ENCODE results near the gene CYTH2. TPM values are rescaled to one million over a fixed set of nuclear protein-coding genes. Genes with fewer than 3 reads are reported as not detected.
"Not testable (repeated sequence)": the region's sequence is repeated elsewhere in the genome, so short reads cannot be mapped to it uniquely, and the experiment has no call there.

CYTH2 gene
- total RNA-seq, 1 donor, result 66.2 TPM

- H3K79me2 ChIP-seq (ENCODE audit: insufficient read depth, low read length), result no peaks in the 10 kb centered on the region
- peak overlapping the region; percentile 83 for H2AFZ ChIP-seq (ENCODE audit: low read length)
Observed at GRCh38 chr19:48514123-48514458, 44.9 kb downstream of the CYTH2 start.

GRCh38 chr19:48516536-48516935, 47.4 kb downstream of the CYTH2 start:
- Histone ChIP-seq H3K27me3 (ENCODE audit: insufficient read depth, low read length) (peaks cover 20% of the 10 kb centered on the region), H3K9me3 (ENCODE audit: low read depth, low read length) (no peaks in the 10 kb centered on the region), H3K36me3 (ENCODE audit: insufficient read depth, low read length) (no peaks in the 10 kb centered on the region), H4K20me1 (ENCODE audit: insufficient read depth, low read length) (no peaks in the 10 kb centered on the region), H3K79me2 (ENCODE audit: insufficient read depth, low read length) (no peaks in the 10 kb centered on the region), H3K4me2 (ENCODE audit: insufficient read depth, low read length) (no peak overlapping the region), H3K27ac (ENCODE audit: low read depth, low read length) (no peak overlapping the region), H3K4me3 (ENCODE audit: insufficient read depth, low read length) (no peak overlapping the region), H2AFZ (ENCODE audit: low read length) (no peak overlapping the region), H3K4me1 (ENCODE audit: insufficient read depth, low read length) (no peaks in the 10 kb centered on the region)
- no peak for TF ChIP-seq CTCF (IDR thresholded peaks at IDR 0.05; ENCODE audit: extremely low read depth, low read depth, low read length)
- no peak for DNase-seq (ENCODE audit: insufficient read length, low spot score, missing footprints)

More at GRCh38 chr19:48514123-48514458, 44.9 kb downstream of the CYTH2 start:
- no peaks in the 10 kb centered on the region for H3K36me3 ChIP-seq (ENCODE audit: insufficient read depth, low read length)
- no peak overlapping the region for H3K27ac ChIP-seq (ENCODE audit: low read depth, low read length)
- peaks cover 3% of the 10 kb centered on the region for H4K20me1 ChIP-seq (ENCODE audit: insufficient read depth, low read length)
- no peak for TF ChIP-seq CTCF (IDR thresholded peaks at IDR 0.05; ENCODE audit: extremely low read depth, low read depth, low read length)
- no peaks in the 10 kb centered on the region for H3K4me1 ChIP-seq (ENCODE audit: insufficient read depth, low read length)
- peak overlapping the region; percentile 73 for H3K4me3 ChIP-seq (ENCODE audit: insufficient read depth, low read length)
- H3K9me3 ChIP-seq (ENCODE audit: low read depth, low read length), result no peaks in the 10 kb centered on the region
- H3K4me2 ChIP-seq (ENCODE audit: insufficient read depth, low read length), result peak overlapping the region; percentile 80
- no peak for DNase-seq (ENCODE audit: insufficient read length, low spot score, missing footprints)
- peaks cover 34% of the 10 kb centered on the region for H3K27me3 ChIP-seq (ENCODE audit: insufficient read depth, low read length)

- Histone ChIP-seq H3K4me3 (ENCODE audit: insufficient read depth, low read length) (no peak overlapping the region), H3K36me3 (ENCODE audit: insufficient read depth, low read length) (no peaks in the 10 kb centered on the region), H3K4me1 (ENCODE audit: insufficient read depth, low read length) (no peaks in the 10 kb centered on the region), H3K27ac (ENCODE audit: low read depth, low read length) (no peak overlapping the region), H2AFZ (ENCODE audit: low read length) (no peak overlapping the region), H3K27me3 (ENCODE audit: insufficient read depth, low read length) (peaks cover 4% of the 10 kb centered on the region), H3K4me2 (ENCODE audit: insufficient read depth, low read length) (no peak overlapping the region), H3K9me3 (ENCODE audit: low read depth, low read length) (no peaks in the 10 kb centered on the region), H3K79me2 (ENCODE audit: insufficient read depth, low read length) (no peaks in the 10 kb centered on the region), H4K20me1 (ENCODE audit: insufficient read depth, low read length) (no peaks in the 10 kb centered on the region)
- peak; percentile 74 for DNase-seq (ENCODE audit: insufficient read length, low spot score, missing footprints)
- no peak for TF ChIP-seq CTCF (IDR thresholded peaks at IDR 0.05; ENCODE audit: extremely low read depth, low read depth, low read length)
Observed at GRCh38 chr19:48518207-48518606, 49.0 kb downstream of the CYTH2 start.

GRCh38 chr19:48519426-48519825, 50.3 kb downstream of the CYTH2 start:
- H2AFZ ChIP-seq (ENCODE audit: low read length); H3K4me1 ChIP-seq (ENCODE audit: insufficient read depth, low read length); H3K79me2 ChIP-seq (ENCODE audit: insufficient read depth, low read length); H3K4me3 ChIP-seq (ENCODE audit: insufficient read depth, low read length); H3K4me2 ChIP-seq (ENCODE audit: insufficient read depth, low read length); DNase-seq (ENCODE audit: insufficient read length, low spot score, missing footprints); H3K27ac ChIP-seq (ENCODE audit: low read depth, low read length); H3K36me3 ChIP-seq (ENCODE audit: insufficient read depth, low read length); H3K9me3 ChIP-seq (ENCODE audit: low read depth, low read length); H3K27me3 ChIP-seq (ENCODE audit: insufficient read depth, low read length); H4K20me1 ChIP-seq (ENCODE audit: insufficient read depth, low read length): not testable (repeated sequence)

Measured in osteoblast (primary cell).